H4 (cell line): Measurements from ENCODE around the gene ST3GAL3. TPM values are rescaled to one million over a fixed set of nuclear protein-coding genes. Genes with fewer than 3 reads are reported as not detected.

Experiments used
- DNase-seq: peaks from one replicate; pipeline ENCODE4 v3.0.0-alpha.2; 2015; ENCODE audit warnings: low spot score
- total RNA-seq: library from RNA; depleted of rRNA; stranded (reverse); fragments of >200 nt; shearing (Covaris generic); gene quantifications from 2 replicates; pipeline ENCODE4 v1.2.3, GENCODE V29; 2014; rRNA removed

ST3GAL3 gene, protein sequence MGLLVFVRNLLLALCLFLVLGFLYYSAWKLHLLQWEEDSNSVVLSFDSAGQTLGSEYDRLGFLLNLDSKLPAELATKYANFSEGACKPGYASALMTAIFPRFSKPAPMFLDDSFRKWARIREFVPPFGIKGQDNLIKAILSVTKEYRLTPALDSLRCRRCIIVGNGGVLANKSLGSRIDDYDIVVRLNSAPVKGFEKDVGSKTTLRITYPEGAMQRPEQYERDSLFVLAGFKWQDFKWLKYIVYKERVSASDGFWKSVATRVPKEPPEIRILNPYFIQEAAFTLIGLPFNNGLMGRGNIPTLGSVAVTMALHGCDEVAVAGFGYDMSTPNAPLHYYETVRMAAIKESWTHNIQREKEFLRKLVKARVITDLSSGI
- total RNA-seq = 10.7 and 12.1 TPM in 2 replicates

DNA sequence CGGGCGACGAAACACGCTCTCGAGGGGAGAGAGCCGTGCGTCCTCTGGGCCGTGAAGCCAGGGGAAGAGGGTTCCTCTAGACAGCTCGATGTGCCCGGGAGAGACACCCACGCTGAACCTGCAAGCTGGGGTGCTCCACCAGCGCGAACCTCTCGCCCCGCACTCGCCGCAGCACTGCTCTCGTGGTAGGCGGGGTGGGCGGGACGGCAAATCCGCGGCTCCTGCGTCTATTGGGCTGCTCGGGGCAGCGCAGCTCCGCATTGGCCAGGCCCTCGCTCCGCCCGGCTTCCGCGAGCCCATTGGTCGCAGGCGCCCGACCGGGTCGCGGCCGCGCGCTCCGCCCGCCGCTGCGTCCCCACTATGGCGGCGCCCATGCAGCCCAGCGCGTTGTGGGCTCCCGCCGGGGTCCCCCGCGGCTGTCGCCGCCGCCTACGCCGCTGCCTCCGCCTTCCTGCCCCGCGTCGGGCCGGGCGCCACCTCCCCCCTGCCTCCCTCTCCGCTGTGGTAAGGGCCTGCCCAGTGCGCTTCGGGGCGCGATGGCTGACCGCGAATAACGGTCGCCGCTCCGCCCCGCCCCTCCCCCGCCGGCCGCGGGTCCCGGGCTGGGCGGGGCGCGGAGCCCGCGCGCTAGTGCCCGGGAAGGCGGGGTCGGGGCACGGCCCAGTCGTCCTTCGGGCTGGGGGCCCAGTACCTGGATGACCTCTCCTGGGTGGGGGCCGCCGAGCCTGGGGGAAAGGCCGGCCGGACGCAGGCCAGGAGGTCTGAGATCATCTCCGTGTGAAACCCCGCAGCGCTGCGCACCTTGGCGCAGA, at the start of gene ST3GAL3:
TSS of gene ST3GAL3 (plus strand) at position 347 of the 812 bp plus-strand sequence. CDS start 28,727 bp downstream, outside the sequence.
- peak; percentile 93 for DNase-seq

- no peak for DNase-seq
Observed at GRCh38 chr1:43659212-43660166, 47.8 kb upstream of the ST3GAL3 start.

DNA sequence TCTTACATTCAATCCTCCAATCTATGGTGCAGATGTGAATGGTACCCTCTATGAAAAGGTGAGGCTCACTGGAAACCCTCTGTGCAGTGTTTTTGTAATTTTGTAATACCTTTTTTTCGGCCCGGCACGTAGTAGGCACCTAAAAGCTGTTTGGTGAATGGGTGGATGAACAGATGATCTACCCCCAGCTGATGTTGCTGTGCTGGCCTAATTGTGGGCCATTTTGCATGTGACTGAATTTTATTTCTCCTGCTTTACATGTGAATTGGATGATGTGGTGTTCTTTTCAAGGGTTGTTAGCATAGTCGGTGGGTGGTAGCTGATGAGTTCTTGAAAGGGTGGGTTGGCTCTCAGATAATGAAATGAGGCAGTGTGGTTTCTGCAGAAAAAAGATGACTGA, 47.0 kb upstream of the ST3GAL3 start:
- DNase-seq = no peak

DNA sequence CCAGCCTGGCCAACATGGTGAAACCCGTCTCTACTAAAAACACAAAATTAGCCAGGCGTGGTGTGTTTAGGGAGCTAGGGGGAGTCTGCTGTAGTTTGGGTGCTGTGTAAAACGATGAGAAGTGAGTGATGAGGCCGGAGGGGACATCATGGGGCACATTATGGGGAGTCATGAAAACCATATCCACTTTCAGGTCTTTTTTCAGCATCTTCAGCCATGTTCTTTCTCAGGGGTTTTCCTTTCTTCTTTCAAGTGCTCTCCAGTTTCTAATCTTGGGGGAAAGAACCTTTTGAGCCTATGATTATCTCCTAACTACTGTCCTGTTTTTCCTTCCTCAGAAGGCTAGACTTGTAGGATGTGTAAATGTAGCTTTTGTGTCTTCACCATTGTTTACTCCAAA, 43.0 kb upstream of the ST3GAL3 start:
- no peak for DNase-seq

DNA sequence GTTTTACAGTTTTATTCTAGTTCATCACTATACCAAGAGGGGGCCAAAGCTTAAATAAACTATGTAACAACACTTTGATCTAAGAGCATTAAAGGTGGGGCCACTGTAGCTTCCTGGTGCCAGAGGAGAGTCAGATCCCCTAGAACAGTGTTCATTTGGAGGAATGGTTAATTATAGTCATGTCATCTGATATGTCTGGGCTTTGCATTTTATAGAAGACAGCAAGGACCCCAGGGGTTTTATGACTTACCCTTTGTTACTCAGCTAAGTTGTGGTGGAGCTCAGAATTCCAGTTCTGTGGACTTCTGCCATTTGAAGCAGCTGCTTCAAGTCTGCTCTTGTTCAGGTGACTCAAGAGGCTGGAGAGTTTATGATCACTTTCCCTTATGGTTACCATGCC, 40.7 kb upstream of the ST3GAL3 start:
- DNase-seq = no peak

DNA sequence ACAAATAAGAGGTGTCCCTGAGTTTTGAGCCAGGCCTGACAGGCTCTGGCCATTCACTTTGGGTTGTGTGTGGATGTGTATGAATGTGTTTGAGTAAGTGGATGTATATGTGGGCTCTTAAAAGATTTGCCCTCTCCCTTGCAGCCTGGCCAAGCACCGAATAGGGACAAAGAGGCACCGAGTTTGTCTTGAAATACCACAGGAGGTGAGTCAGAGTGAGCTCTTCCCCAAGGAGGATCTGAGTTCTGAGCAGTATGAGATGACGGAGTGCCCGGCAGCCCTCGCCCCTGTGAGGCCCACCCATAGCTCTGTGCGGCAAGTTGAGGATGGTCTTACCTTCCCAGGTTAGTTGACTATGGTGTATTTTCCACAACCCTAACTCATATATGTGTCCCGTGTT, 38.4 kb upstream of the ST3GAL3 start:
- no peak for DNase-seq

DNA sequence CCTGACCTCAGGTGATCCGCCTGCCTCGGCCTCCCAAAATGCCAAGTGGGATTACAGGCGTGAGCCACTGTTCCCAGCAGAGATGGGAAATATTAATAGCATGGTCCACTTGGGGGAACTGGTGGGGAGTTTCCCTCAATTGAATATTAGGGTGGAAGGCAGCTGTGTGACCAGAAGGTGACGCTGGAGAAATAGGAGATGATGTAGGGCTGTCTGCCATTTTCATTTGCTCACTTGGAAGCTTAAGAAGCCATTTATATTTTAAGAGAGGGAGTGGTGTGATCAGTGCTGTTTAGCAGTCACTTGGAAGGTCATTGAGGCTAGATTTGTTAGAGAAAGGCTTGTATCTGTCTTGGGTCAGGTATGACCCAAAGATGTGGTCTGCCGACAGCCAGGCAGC, 37.5 kb upstream of the ST3GAL3 start:
- DNase-seq = no peak

DNA sequence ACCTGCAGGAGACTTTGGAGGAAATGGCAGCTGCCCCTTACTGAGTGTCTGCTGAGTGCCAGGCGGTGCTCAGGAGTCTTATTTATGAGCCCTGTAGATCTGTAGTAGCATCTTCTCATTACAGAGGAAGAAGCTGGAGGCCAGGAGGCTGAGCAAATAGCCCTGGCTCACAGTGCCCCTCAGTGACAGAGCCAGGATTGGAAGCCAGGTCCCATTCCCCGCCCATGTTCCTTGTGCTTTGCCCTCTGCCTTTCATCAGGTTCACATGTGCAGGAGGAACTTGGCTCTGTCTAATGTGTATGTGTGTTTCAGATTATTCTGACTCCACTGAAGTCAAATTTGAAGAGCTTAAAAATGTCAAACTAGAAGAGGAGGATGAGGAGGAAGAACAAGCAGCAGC, 36.1 kb upstream of the ST3GAL3 start:
- peak; percentile 1 for DNase-seq

DNA sequence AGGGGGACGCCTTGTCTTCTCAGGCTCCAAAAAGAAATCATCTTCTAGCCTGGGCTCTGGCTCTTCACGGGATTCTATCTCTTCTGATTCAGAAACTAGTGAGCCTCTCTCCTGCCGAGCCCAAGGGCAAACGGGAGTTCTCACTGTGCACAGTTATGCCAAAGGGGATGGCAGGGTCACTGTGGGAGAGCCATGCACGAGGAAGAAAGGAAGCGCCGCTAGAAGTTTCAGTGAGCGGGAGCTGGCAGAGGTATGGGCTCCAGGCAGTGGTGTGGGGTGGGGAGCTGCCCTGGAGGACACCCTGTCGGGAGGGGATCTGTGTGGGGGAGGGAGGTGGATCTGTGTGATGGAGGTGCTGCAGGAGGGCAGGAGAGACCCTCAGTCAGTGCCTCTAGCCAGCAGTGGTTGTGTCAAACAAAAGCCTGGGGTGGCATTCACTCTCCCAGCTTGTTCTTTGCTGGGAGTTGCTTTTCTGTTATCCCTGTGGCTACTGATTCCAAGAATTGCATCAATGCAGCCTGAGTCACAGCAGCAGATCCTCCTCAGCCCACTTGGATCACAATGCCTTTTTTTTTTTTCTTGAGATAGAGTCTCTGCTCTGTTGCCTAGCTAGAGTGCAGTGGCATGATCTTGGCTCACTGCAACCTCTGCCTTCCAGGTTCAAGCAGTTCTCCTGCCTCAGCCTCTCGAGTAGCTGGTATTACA, 35.6 kb upstream of the ST3GAL3 start:
- DNase-seq = peak; percentile 1

DNA sequence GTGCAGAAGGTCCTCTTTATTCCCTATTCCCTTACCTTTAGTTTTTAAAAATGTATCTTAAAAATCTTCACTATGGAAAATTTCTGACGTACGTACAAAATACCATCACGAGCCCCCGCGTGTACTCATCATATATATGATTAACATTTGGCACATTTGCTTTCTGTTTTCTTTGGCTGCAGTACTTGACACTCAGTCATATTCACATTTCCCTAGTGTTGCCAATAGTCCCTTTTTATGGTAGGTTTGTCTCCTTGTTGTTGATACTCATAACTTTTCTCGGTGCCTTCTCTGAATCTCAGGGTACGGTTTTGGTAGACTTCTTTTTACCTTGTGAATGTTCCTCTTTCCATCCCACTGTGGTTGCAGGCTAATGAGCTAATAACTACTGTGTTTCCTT, 34.1 kb upstream of the ST3GAL3 start:
- DNase-seq = no peak

GRCh38 chr1:43678940-43679339, 28.4 kb upstream of the ST3GAL3 start:
- no peak for DNase-seq

- DNase-seq = no peak
Observed at GRCh38 chr1:43683560-43683959, 23.8 kb upstream of the ST3GAL3 start.

DNA sequence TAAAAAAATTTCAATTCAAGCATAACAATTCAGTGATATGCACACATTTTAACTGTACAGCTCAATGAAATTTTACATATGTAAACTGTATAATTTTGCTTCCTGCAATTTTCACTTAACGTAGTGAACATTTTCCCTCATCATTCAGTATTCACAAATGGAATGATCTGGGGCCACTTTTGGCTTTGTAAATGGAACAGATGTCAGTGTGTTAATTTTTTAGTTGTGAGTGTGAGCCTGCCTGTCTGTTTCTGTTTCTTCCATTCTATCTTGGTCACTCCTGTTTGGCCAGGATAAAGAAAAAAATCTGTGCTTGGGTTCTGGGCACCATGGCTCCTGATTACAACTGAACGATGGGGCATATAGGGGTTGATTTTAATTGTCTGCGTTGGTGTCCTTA, 20.5 kb upstream of the ST3GAL3 start:
- DNase-seq = no peak

- no peak for DNase-seq
Observed at GRCh38 chr1:43687301-43688108, 19.8 kb upstream of the ST3GAL3 start.

GRCh38 chr1:43688109-43688387, 19.3 kb upstream of the ST3GAL3 start:
- no peak for DNase-seq

GRCh38 chr1:43688594-43689000, 18.7 kb upstream of the ST3GAL3 start:
- no peak for DNase-seq

GRCh38 chr1:43689289-43689688, 18.0 kb upstream of the ST3GAL3 start:
- no peak for DNase-seq

- no peak for DNase-seq
Observed at GRCh38 chr1:43691871-43692815, 15.2 kb upstream of the ST3GAL3 start.

DNA sequence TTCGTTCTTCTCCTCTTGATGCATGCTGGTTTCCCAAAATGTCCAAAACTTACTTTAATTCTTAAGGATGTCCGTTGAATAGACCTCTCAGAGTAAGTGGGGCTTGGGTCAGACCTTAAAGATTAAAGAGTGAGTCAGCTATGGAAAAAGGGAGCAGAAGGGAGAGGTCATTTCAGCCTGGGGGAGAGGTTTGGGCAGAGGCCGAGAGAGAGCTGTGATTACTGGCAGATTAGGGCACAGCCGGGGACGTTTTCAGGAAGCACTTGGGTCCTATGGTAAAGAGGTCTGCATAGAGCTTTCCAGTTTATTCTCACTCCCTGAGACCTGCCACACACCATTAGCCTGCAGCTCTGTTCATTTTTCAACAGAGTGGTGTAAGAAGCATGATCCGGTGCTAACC, 14.0 kb upstream of the ST3GAL3 start:
- DNase-seq = no peak
